Astrocyte of the hippocampus (primary cell): ENCODE measurements around the gene SEPTIN3.

Experiments used
- DNase-seq: peaks from one replicate; pipeline ENCODE4 v3.0.0; 2011; ENCODE audit warnings: low read depth, low spot score

Gene SEPTIN3

DNA sequence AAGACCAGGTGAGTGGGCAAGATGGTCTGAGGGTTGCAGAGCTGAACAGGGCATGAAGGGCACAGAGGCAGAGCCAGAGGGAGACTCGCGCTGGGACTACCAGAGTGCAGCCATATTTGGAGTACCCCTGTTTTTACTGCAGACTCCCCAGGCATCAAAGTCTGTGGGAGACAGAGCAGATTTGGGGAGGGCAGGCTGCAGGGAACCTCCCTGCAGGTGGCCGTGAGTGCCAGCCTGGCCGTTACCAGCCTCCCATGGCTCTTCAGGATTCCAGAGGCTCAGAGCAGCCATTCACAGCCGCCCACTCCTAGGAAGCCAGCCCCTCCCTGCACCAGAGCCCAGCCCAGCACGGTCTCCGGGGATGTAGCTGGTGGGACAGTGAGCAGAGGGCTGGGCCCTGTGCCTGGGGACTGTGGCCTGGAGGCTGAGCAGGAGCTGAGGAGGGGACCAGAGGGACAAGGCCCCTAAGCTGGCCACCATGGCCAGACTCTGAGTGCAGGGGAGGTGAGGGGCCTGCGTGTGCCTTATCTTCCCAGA is at the start of gene SEPTIN3:
Gene SEPTIN3, plus strand, starts transcription at position 334 of the 537 bp plus-strand sequence. CDS start 2,050 bp downstream, outside the sequence.
- DNase-seq, result no peak

DNA sequence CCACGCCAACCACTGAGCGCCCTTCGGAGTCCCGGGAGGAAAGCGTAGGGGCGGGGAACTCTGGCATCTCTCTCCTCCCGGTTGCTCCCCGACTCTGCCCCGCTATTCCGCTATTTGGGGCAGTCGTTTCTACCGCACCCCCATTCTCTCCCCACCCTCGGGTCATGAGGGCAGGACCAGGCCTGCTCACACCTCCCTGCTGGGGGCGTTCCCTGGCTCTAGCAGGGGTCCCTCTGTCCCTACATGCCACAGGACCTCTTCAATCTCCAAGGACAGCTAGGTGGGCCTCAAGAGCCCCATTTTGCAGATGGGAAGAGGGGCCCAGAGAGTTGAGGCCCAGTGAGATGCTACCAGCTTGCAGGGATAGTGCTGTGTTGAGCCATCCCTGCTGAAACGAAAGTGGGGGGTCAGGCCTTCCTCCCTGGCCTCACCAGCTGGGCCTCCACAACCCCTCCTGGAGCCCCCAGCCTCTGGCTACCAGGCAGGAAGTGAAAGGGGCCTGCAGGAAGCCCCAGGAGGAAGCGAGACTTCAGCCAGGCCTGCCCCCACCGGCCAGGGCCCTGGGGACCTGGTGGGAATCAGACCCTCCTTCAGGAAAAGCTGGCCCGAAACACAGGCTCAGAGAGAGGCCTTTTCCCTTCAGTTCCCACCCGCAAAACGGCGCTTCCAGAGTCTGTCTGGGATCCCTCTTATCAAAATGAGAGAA is 48.8 kb upstream of the SEPTIN3 start:
- no peak for DNase-seq

DNA sequence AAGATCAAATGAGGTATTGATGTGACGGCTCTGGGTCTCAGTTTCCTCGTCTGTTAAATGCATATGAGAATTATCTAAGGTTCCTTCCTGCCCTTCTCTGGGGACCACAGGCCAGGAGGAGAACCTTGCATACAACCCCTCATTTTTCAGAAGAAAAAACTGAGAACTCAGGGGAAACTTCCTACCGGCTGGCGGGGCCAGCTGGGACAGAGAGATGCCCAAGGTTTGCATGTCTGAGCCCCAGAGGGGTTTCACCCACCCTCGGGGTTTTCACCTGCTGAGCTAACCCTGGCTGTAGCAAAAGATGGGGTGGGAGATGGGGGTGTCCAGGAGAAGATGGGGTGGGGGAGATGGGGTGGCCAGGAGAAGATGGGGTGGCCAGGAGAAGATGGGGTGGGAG is 46.9 kb upstream of the SEPTIN3 start:
- DNase-seq, result no peak

GRCh38 chr22:41922940-41923594 is 46.2 kb upstream of the SEPTIN3 start:
- DNase-seq, result no peak

GRCh38 chr22:41923595-41924276 is 45.5 kb upstream of the SEPTIN3 start:
- DNase-seq, result no peak

DNA sequence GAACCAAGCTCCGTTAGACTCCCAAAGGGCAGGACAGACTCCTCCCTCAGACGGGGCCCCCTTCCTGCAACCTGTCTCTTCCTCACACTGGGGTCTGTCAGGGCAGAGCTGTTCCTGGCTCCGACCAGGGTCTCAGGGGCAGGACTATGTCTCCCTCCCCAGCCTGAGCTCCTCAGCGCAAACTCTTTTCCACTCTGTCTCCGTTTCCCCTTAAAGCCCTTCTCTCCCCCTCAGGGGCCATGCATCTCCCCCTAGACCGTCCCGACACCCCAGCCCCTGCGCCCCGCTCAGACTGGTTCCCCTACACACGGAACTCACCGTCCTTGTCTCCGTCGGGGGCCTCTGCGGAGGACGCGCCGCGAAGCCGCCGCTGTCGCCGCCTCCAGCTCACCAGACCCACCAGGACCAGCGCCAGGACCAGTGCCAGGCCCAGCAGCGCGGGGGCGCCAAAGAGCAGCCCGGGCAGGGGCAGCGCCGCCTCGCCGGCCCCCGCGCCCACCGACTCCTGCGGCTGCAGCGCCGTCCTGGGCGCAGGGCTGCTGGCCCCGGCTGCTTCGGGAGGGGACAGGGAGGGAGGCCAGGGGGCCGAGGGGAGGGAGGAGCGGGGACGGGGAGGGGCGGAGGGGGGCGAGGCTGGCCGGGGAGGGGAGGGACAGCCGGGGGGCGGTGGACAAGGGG is 43.3 kb upstream of the SEPTIN3 start:
- DNase-seq, result peak; percentile 77

- DNase-seq, result no peak
Observed at GRCh38 chr22:41927813-41928212, 41.4 kb upstream of the SEPTIN3 start.

DNA sequence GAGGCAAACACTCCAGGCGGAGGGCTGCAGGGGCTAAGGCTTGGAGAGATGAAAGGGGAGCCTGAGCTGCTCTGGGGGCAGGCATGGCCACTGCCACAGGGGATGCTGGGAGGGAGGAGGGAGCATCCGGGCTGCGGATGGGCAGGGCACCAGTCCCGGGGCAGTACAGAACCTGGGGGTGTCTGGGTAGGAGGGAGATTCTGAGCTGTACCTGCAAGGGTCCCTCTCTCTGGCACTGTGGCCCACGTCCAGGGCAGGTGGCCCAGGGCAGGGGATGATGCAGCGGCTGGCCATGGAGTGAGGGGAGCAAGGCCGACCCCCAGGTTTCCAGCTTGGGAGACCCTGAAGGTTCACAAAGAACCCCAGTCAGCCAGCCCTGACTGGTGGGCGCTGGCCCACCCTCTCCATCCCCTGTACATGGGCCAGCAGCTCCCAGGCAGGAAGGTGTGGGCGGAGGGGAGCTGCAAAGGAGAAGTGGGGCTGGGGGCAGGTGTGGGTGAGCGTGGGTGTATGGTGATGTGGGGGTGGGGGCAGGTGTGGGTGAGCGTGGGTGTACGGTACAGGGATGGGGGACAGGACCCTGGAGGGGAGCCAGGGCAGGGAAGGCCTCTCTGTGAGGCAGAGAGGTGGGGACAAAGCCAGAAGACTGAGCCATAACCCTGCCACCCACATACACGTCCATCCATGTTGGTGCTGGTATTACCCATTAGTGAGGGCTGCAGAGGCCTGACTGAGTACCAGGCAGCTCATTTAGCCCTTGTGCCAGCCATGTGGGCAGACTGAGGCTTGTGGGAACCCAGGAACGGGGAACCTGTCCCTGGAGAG is 40.4 kb upstream of the SEPTIN3 start:
- no peak for DNase-seq

GRCh38 chr22:41929418-41929810 is 39.8 kb upstream of the SEPTIN3 start:
- DNase-seq, result no peak

GRCh38 chr22:41931701-41932269 is 37.5 kb upstream of the SEPTIN3 start:
- DNase-seq, result no peak

- DNase-seq, result no peak
Observed at GRCh38 chr22:41932353-41932752, 36.9 kb upstream of the SEPTIN3 start.

- no peak for DNase-seq
Observed at GRCh38 chr22:41933411-41934177, 35.6 kb upstream of the SEPTIN3 start.

DNA sequence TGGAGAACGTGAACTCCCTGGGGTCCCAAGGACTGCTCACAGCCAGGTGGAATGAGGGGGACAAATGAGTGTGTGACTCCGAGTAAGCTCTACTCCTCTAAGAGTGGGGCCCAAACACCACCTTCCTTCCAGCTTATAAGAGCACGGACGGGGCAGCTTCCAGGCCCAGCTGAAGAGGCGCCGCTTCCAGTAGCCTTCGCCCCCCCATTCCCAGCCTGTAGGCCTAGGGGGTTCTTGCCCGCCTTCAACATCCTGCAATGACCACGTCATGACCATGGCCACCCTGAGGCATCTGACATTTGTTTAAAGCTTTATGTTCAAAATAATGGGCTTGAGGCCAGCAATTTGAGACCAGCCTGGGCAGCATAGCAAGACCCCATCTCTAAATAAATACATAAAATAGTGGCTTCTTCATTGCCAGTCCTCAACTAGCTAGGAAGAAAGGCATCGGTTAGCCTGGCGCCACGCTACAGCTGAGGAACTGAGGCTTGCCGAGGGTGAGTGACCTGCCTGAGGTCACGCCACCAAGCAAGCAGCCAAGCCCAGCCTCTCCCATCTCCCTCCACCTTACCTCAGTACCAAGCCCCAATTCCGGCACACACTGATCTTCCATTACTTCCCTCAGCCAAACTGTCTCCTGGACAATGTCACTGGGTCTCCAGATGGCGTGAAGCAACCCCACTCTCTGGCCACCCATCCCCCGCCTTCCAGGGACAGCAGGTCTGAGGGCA is 34.8 kb upstream of the SEPTIN3 start:
- DNase-seq, result no peak

GRCh38 chr22:41935015-41935351 is 34.3 kb upstream of the SEPTIN3 start:
- no peak for DNase-seq

GRCh38 chr22:41935509-41935908 is 33.7 kb upstream of the SEPTIN3 start:
- no peak for DNase-seq

DNA sequence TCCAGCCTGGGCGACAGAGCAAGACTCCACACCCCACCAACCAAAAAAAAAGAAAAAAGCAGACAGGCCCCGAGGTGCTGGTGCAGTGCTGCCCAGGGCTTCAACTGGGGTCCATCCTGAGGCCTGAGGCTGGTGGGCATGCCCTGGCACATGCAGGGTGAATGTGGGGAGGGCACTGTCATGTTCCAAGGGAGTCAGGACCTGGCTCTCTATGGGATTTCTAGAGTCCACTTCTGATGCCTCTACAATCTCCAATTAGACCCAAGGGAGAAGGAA is 32.4 kb upstream of the SEPTIN3 start:
- DNase-seq, result no peak

- DNase-seq, result no peak
Observed at GRCh38 chr22:41939981-41940831, 29.0 kb upstream of the SEPTIN3 start.

DNA sequence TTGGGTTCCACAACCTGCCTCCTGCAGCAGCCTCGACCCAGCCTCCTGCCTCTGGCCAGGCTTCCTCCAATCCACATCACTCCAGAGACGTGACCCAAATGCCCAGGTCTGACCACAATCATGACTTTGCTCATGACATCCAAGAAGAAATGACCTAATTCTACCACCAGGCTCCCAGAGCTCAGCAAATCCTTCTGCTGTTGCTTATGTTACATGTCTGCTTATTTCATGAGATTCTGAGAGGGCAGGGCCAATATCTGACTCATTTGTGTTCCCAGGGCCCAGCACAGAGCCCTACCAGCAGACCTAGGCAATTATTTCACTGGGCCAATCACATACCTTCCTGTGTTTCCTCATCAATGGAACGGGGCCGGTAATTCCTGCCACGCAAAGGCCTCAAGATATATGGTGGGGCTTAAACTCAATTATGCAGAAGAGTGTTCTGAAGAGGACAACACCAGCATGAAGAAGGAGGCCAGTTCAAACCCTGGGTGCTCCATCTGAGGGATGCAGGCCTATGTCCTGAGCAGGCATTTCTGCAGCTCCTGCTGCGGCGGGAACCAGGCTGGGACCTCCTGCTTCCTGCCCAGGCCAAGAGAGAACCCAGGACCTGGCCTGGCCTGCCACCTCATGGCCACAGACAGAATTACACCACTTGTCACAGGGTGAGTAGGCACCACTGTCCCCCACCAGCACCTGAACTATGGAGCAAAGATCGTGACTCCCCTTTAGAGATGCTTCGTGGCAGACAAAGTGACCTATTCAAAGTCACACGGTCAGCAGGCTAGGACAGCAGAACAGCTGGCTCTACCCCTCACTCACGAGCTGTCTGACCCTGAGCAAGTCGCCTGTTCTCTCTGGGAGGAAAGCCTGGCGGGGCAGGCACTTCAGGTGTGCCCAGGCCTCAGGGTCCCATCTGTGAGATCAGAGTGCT is 28.1 kb upstream of the SEPTIN3 start:
- peak; percentile 92 for DNase-seq
